ENCODE results near the gene PDE6C. TPM values are rescaled to one million over a fixed set of nuclear protein-coding genes. Genes with fewer than 3 reads are reported as not detected.

PDE6C gene
- total and polyA plus RNA-seq, 2 of the 4 experiments (the other 2 are of a cell fraction), result not detected

DNA sequence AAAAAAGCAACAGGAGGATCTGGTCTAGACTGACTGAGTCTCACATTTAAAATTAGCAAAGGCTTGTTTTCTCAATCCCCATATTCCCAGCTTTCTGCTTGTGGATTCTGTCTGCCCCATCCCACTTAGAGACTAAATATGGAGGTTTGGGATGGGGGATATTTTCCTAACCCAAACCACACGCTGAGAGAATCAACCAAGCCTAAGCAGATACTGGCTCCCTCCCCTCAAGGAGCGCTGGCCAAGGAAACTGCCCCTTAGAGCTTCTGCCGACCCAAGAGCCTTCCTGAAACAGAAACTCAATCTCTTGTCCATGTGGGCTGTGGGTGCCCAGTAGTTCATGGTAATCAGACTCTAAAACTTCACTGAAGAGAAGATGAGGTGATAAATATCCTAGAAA, 42.0 kb upstream of the PDE6C start:
- POLR2A ChIA-PET (ENCODE audit: unreplicated experiment), result no interaction called here
- no peaks in the 10 kb centered on the region for H3K9me1 ChIP-seq (ENCODE audit: insufficient read depth, low read length)
- no TSS peak for BruUV-seq (replicated peaks)

More for the DNA sequence above, 42.0 kb upstream of the PDE6C start:
- CTCF ChIA-PET, result interaction anchor here (1.0 kb wide), 1 partner anchor 15 kb away, joined by 3 read pairs; no protein-coding TSS in a partner anchor
- no peak overlapping the region for H2BK5ac ChIP-seq (ENCODE audit: low read depth, low read length, poor library complexity, severe bottlenecking)
- no peak overlapping the region for H2BK20ac ChIP-seq (ENCODE audit: low read depth, low read length)
- H4K20me1 ChIP-seq (ENCODE audit: insufficient read depth, low read length), result no peaks in the 10 kb centered on the region
- intact Hi-C loops (cut with micrococcal nuclease), result no loop called here
- H3K36me3 ChIP-seq (ENCODE audit: control insufficient read depth, insufficient read depth, low read length), result no peaks in the 10 kb centered on the region
- H3K4me2 ChIP-seq (ENCODE audit: low read depth, low read length), result no peak overlapping the region
- H2BK15ac ChIP-seq (ENCODE audit: low read depth, low read length), result no peak overlapping the region
- H3K27ac ChIP-seq (ENCODE audit: insufficient read depth, low read length), result no peak overlapping the region
- H3K9ac ChIP-seq (ENCODE audit: low read depth, low read length), result no peak overlapping the region
- H3K23ac ChIP-seq (ENCODE audit: low read depth, low read length), result no peak overlapping the region
- H2AK5ac ChIP-seq (ENCODE audit: low read depth, low read length), result no peak overlapping the region
- H3K56ac ChIP-seq (ENCODE audit: extremely low read depth, insufficient read depth, low read length), result no peak overlapping the region
- no peak overlapping the region for H4K5ac ChIP-seq (ENCODE audit: low read depth, low read length)
- in situ Hi-C loops (cut with MboI; ENCODE audit: low sequenced_read_pairs), result no loop called here
- H2AFZ ChIP-seq (replicated peaks; ENCODE audit: low read length, poor library complexity), result no peak overlapping the region
- H3K27me3 ChIP-seq (ENCODE audit: control insufficient read depth, insufficient read depth, low read length), result peaks cover 72% of the 10 kb centered on the region
- H2AK9ac ChIP-seq (replicated peaks; ENCODE audit: low read depth, low read length, poor library complexity), result no peak overlapping the region
- H3K79me1 ChIP-seq (ENCODE audit: low read depth in 1 of 2, low read length in 2 of 2), result no peaks in the 10 kb centered on the region
- H3K14ac ChIP-seq (replicated peaks; ENCODE audit: low read depth, low read length), result no peak overlapping the region
- no peak for ATAC-seq (ENCODE audit: low read depth)
- no peaks in the 10 kb centered on the region for H3K9me3 ChIP-seq (ENCODE audit: control insufficient read depth, insufficient read depth, low read length)
- no peak overlapping the region for H4K8ac ChIP-seq (ENCODE audit: low read depth in 2 of 2, low read length in 2 of 2)
- dilution Hi-C loops (cut with HindIII; ENCODE audit: low sequenced_read_pairs, unreplicated experiment), result no loop called here
- H2BK120ac ChIP-seq (ENCODE audit: low read depth, low read length), result no peak overlapping the region
- no peak overlapping the region for H3K4ac ChIP-seq (ENCODE audit: low read depth, low read length)
- no peaks in the 10 kb centered on the region for H3K4me1 ChIP-seq (ENCODE audit: control insufficient read depth, insufficient read depth, low read length)
- no peak for DNase-seq
- TF ChIP-seq SMC3 (IDR thresholded peaks at IDR 0.05; ENCODE audit: low read depth, low read length), result no peak
- no peak for TF ChIP-seq USF2 (IDR thresholded peaks at IDR 0.05; ENCODE audit: low read depth, low read length)
- no peak for TF ChIP-seq MXI1 (IDR thresholded peaks at IDR 0.05; ENCODE audit: borderline replicate concordance, low read depth, low read length)
- TF ChIP-seq MAFK (IDR thresholded peaks at IDR 0.05; ENCODE audit: low read depth, low read length), result no peak
- TF ChIP-seq, protein P1, sequence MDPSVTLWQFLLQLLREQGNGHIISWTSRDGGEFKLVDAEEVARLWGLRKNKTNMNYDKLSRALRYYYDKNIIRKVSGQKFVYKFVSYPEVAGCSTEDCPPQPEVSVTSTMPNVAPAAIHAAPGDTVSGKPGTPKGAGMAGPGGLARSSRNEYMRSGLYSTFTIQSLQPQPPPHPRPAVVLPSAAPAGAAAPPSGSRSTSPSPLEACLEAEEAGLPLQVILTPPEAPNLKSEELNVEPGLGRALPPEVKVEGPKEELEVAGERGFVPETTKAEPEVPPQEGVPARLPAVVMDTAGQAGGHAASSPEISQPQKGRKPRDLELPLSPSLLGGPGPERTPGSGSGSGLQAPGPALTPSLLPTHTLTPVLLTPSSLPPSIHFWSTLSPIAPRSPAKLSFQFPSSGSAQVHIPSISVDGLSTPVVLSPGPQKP (IDR thresholded peaks at IDR 0.05; ENCODE audit: borderline replicate concordance, low read depth, low read length), result no peak
- no peak for TF ChIP-seq NFE2L2 (IDR thresholded peaks at IDR 0.05; ENCODE audit: low read depth, low read length)
- no CpG with 5 or more reads among the region's 3 CpGs for WGBS, 2 experiments (ENCODE audit: extremely low coverage in 2 of 2, insufficient read length in 1 of 2)
- no peak overlapping the region for H3K4me3 ChIP-seq (ENCODE audit: insufficient read depth, low read depth, low read length)
- H4K91ac ChIP-seq (ENCODE audit: insufficient read depth, low read depth, low read length), result no peak overlapping the region
- no peak overlapping the region for H3K18ac ChIP-seq (ENCODE audit: low read depth, low read length)
